Measurements from ENCODE around the gene PYGO2.
A peak's percentile ranks its signal among the peaks of the same experiment; 100 is the strongest.

PYGO2 gene

GRCh38 chr1:154937988-154938386 lies 23.6 kb downstream of the PYGO2 start:
- no peak overlapping the region; the same call in 1 of the 2 replicates for H2AFZ ChIP-seq (ENCODE audit: low read depth, low read length)
- peak overlapping the region; percentile 81 for H3K27ac ChIP-seq (ENCODE audit: low read length)
- no peaks in the 10 kb centered on the region for H3K9me3 ChIP-seq (ENCODE audit: insufficient read depth, low read length)
- no peaks in the 10 kb centered on the region for H4K20me1 ChIP-seq (ENCODE audit: insufficient read depth, low read length)
- peak overlapping the region; percentile 78 for H3K4me3 ChIP-seq (ENCODE audit: low read length)
- no peaks in the 10 kb centered on the region for H3K27me3 ChIP-seq (ENCODE audit: low read depth, low read length)
- H3K36me3 ChIP-seq (replicated peaks; ENCODE audit: low read depth, low read length), result no peaks in the 10 kb centered on the region
- H3K79me2 ChIP-seq (ENCODE audit: low read length), result peaks cover 14% of the 10 kb centered on the region
- H3K4me1 ChIP-seq (ENCODE audit: low read length), result peaks cover 45% of the 10 kb centered on the region
- TF ChIP-seq CTCF (IDR thresholded peaks at IDR 0.05; ENCODE audit: low read depth, low read length) (no peak), EZH2phosphoT487 (IDR thresholded peaks at IDR 0.05; ENCODE audit: low read depth) (no peak)
- peak overlapping the region; percentile 84 for H3K4me2 ChIP-seq (ENCODE audit: low read length)
- H3K9ac ChIP-seq (ENCODE audit: low read length), result peak overlapping the region; percentile 84

- H3K36me3 ChIP-seq (replicated peaks; ENCODE audit: low read depth, low read length), result peaks cover under 1% of the 10 kb centered on the region
- H4K20me1 ChIP-seq (ENCODE audit: insufficient read depth, low read length), result no peaks in the 10 kb centered on the region
- H3K4me1 ChIP-seq (ENCODE audit: low read length), result peaks cover 39% of the 10 kb centered on the region
- peak overlapping the region; percentile 84 for H3K4me2 ChIP-seq (ENCODE audit: low read length)
- peak overlapping the region; percentile 81 for H3K27ac ChIP-seq (ENCODE audit: low read length)
- H3K4me3 ChIP-seq (ENCODE audit: low read length), result peak overlapping the region; percentile 78
- H3K9ac ChIP-seq (ENCODE audit: low read length), result peak overlapping the region; percentile 84
- TF ChIP-seq EZH2phosphoT487 (IDR thresholded peaks at IDR 0.05; ENCODE audit: low read depth), result no peak
- peak; percentile 45 for TF ChIP-seq CTCF (IDR thresholded peaks at IDR 0.05; ENCODE audit: low read depth, low read length)
- peaks cover 14% of the 10 kb centered on the region for H3K79me2 ChIP-seq (ENCODE audit: low read length)
- no peaks in the 10 kb centered on the region for H3K27me3 ChIP-seq (ENCODE audit: low read depth, low read length)
- H3K9me3 ChIP-seq (ENCODE audit: insufficient read depth, low read length), result no peaks in the 10 kb centered on the region
- H2AFZ ChIP-seq (ENCODE audit: low read depth, low read length), result peak overlapping the region; percentile 83
Measured at GRCh38 chr1:154937085-154937987, 24.2 kb downstream of the PYGO2 start.

DNA sequence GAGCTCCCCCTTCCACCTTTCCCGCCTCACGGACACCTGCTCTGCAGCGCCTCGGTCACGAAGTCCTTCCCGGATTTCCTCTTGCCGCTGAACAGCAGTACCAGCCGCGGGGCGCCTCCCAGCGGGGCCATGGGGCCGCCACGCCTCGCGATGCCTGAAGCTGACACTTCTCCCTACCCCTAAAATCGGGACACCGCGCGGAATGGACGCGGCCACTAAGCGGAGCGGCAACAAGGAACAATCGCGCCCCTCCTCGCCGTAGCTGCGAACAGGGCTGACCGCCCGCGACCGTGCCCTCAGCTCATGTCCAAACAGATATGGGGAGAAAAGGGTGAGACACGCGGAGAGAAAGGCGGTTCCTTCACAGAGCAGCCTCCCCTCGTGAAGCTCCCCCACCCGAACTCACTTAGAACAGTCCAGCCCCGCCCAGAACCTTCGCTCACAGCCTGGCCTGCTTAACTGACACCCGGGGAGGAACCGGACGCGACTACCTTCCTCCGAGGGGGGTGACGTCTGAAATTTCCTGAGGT lies 25.0 kb downstream of the PYGO2 start, which contains the start of gene PMVK:
Gene PMVK (minus strand): TSS at position 165 of the 530 bp plus-strand sequence. CDS start 34 bp downstream, at position 131.
- Histone ChIP-seq H3K4me1 (ENCODE audit: low read length) (peaks cover 31% of the 10 kb centered on the region), H4K20me1 (ENCODE audit: insufficient read depth, low read length) (no peaks in the 10 kb centered on the region), H2AFZ (ENCODE audit: low read depth, low read length) (peak within 1 kb of the TSS; percentile 83), H3K36me3 (replicated peaks; ENCODE audit: low read depth, low read length) (peaks cover 3% of the 10 kb centered on the region), H3K4me2 (ENCODE audit: low read length) (peak within 1 kb of the TSS; percentile 84), H3K9me3 (ENCODE audit: insufficient read depth, low read length) (no peaks in the 10 kb centered on the region), H3K79me2 (ENCODE audit: low read length) (peaks cover 14% of the 10 kb centered on the region), H3K4me3 (ENCODE audit: low read length) (peak within 1 kb of the TSS; percentile 78), H3K9ac (ENCODE audit: low read length) (peak within 1 kb of the TSS; percentile 84), H3K27me3 (ENCODE audit: low read depth, low read length) (no peaks in the 10 kb centered on the region), H3K27ac (ENCODE audit: low read length) (peak within 1 kb of the TSS; percentile 81)
- TF ChIP-seq CTCF (IDR thresholded peaks at IDR 0.05; ENCODE audit: low read depth, low read length), result peak; percentile 59
- TF ChIP-seq EZH2phosphoT487 (IDR thresholded peaks at IDR 0.05; ENCODE audit: low read depth), result no peak

All from OCI-LY3 (cell line).